GM19351 (cell line): ENCODE data around the gene VASH1.

Experiments
- ATAC-seq: cut with Tn5 transposase; IDR thresholded peaks from one replicate; pipeline ENCODE4 v1.9.1; 2021; ENCODE audit warnings: mild to moderate bottlenecking, moderate library complexity; ENCODE audit not compliant: unreplicated experiment

VASH1 gene

DNA sequence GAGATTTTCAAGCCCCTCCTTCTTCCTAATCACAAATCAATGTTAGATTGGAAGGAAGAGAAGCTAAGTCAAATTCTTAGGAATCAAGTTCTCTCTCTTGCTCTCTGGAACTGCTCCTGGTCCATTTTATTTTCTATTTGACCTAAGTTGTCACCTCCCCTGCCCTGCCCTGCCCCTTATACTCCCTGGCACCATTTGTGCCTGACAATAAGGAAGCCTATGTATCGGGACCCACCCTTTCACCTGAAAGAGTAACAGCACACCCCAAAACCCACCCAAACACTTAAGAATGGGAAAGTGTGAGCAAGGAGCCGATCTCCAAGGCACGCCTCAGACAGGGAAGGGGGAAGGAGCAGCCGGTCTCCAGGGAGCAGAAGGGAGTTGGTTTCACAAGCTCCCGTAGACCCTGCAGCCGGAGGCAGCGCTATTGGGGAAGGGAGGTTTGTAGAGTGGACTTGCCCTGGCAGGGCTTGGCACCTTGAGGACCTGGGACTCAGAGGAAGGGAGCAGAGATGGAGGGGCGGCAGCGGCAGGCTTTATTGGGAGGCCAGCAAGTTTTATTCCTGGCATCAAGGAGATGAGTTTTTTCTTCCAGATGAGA lies 66.5 kb downstream of the VASH1 start:
- ATAC-seq, result no peak

DNA sequence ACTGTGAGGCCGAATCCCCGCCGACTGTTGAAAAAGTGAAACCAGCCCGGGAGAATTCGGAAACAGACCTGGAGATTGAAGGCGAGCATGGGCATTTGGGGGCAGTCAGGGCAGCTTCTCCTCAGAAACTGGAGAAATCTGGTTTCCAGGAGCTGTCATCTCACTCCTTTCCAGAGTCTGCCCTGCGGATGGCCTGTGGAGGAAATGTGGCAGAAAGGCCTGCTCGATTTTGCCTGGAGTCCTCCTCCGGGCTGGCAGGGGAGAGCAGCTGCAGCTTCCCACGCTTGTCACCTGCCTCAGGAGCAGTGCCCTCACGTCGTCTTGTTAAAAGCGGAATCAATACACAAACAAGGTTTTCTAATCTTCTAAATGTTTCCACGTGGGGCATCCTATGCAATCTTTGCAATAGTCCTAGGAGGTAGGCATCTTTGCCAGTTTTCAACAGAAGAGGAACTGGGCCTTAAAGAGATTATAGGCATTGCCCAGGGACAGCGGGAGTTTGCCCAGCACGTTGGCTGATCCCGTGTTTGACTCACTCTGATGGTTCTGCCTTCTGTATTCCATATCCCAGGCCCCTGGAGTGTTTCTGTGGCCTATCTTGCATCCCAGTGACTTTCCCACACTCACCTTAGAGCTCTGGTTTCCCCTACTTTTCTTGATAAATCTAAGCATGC lies 67.2 kb downstream of the VASH1 start:
- no peak for ATAC-seq

DNA sequence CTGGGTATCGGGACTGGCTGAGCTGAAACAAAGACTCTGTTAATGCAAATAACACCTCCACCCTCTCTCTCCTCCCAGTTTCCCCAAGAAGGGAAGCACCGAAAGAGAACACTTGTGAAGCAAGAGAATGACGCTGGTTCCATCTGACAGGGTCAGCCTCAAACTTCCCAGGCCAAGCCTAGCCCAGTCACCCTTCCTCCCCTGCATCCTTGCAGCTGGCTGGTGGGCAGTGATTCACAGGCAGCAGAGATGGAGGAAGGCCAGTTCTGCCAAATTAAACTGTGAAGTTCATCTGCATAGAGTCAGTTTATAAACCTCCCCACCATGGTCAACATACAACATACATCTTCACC lies 67.7 kb downstream of the VASH1 start:
- ATAC-seq, result no peak

DNA sequence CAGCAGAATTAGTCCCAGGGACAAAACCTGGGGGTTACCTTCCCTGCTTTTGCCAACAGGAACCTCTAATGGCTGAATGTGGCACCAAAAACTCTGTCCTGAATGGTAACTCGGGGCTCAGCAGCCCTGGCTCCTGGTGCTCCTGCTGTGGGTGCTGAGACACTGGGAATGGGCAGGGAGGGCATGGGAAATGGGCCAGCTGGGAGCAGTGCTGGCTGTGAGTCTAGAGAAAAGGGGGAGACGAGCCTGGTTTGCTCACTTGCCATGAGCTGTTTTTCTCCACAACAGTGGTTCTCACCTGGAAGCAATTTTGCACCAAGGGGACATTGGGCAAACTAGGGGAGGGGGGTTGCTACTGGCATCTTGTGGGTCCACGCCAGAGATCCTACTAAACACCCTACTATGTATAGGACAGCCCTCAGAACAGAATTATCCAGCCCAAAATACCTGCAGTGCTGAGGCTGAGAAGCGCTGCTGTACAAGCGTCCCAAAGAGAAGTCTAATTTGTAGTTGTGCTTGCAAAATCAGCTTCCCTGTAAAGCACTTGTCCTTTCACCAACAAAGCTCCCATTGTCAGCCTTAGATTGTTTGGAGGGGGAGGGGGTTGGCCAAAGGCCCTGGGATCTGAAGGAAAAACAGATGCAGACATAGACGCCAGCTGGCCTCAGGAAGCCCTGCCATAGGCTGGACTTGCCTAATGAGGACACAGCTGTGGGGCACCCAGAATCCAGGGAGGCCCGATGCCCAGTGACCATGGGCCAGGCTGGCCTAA lies 68.6 kb downstream of the VASH1 start:
- ATAC-seq, result no peak

DNA sequence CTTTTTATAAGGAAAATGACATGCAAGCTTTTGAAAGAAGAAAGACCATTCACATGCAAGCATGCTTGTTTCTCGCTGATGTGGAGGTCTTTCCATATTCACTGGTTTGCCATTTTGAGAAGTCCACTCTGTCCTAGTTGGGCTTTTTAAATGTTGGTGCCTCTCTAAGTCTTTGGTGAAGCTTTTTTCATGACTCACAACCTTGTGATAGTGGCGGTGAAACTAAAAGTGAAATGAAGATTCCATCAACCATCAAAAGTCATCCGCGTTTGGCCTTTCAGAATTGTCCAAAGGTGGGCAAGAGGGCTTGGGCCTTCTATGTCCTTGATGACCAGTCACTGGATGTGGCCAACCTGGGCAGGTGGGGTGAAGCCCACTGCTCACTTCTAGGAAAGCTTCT lies 69.3 kb downstream of the VASH1 start:
- ATAC-seq, result no peak

DNA sequence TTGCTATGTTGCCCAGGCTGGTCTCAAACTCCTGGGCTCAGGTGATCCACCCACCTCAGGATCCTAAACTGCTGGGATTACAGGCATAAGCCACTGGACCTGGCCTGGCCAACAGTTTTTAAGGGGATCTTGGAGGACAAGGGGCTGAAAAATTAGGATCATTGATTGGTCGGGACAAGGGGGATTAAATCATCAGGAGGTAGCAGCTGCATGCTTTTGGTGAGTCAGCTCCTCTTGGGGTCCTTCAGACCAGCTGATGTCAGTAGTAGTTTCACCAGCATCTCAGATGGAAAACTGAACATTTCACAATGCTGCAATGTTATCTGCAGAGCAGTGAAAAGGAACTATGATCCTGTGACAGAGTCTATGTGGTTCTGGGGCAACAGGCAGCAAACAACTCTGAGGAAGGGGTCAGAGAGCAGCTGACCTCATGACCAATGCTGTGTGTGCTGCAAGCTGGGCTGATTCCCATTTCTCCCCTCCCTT lies 71.3 kb downstream of the VASH1 start:
- ATAC-seq, result no peak
